ENCODE measurements around the gene HEXD.

HEXD gene

DNA sequence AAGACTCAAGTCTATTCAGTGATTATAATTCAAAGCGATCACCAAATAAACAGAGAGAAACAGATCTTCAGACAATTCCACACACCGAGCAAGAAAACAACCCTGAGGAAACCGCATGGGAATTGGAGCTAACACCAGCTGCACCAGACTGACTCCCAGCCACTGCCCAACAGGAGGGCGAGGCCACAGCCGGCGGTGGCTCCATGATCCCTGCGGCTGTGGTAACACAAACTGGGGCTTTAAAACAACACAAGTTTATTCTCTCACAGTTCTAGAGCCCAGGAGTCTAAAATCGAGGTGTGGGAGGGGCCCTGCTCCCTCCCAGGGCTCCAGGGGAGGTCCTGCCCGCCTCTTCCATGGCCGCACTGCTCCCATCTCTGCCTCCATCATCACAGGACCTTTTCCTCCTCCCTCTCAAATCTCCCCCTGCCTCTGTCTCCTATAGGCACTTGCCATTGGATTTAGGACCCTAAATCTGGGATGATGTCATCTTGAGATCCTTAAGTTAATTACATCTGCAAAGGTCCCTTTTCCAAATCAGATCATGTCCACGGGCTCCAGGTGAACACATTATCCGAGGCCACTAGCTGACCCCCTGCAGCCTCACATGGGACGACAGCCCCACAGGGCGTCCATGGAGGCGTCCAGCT is 9.7 kb upstream of the HEXD start (continued):
- TF ChIP-seq ZBTB7A (tag by site-specific recombination; IDR thresholded peaks at IDR 0.05; ENCODE audit: low read depth) (no peak), ZNF391 (tag by site-specific recombination; IDR thresholded peaks at IDR 0.05; ENCODE audit: borderline replicate concordance, low read depth) (no peak), TCF7L2 (IDR thresholded peaks at IDR 0.05; ENCODE audit: borderline replicate concordance, low read depth, low read length) (no peak), ZNF433 (tag by site-specific recombination; IDR thresholded peaks at IDR 0.05; ENCODE audit: low read depth) (no peak), ZNF174 (tag by site-specific recombination; IDR thresholded peaks at IDR 0.05) (no peak), OVOL3 (tag by site-specific recombination; IDR thresholded peaks at IDR 0.05) (no peak), ZNF175 (tag by site-specific recombination; IDR thresholded peaks at IDR 0.05) (no peak), ZNF658 (tag by site-specific recombination; IDR thresholded peaks at IDR 0.05) (no peak), ZNF510 (tag by site-specific recombination; IDR thresholded peaks at IDR 0.05; ENCODE audit: insufficient replicate concordance) (no peak), ZNF169 (tag by site-specific recombination; IDR thresholded peaks at IDR 0.05) (no peak), ZNF335 (tag by site-specific recombination; conservative IDR thresholded peaks at IDR 0.05) (0 out of 2 replicates have a peak, but pooled peaks have one; percentile 19), MYNN (tag by site-specific recombination; IDR thresholded peaks at IDR 0.05; ENCODE audit: borderline replicate concordance) (no peak), GLIS1 (tag by site-specific recombination; IDR thresholded peaks at IDR 0.05) (peak; percentile 42; the same call in 1 of the 2 replicates), ZBTB21 (tag by site-specific recombination; IDR thresholded peaks at IDR 0.05) (no peak), ZNF600 (tag by site-specific recombination; IDR thresholded peaks at IDR 0.05) (no peak), ZNF37A (tag by site-specific recombination; IDR thresholded peaks at IDR 0.05) (no peak), ZSCAN30 (tag by site-specific recombination; IDR thresholded peaks at IDR 0.05) (no peak), ZNF223 (tag by site-specific recombination; IDR thresholded peaks at IDR 0.05) (no peak), BCL11B (tag by site-specific recombination; IDR thresholded peaks at IDR 0.05; ENCODE audit: low read depth) (no peak), ZEB2 (tag by site-specific recombination; IDR thresholded peaks at IDR 0.05) (no peak), ZNF791 (tag by site-specific recombination; IDR thresholded peaks at IDR 0.05) (no peak), ZNF701 (tag by site-specific recombination; IDR thresholded peaks at IDR 0.05) (no peak), ZNF404 (tag by site-specific recombination; IDR thresholded peaks at IDR 0.05) (no peak), ZNF610 (tag by site-specific recombination; IDR thresholded peaks at IDR 0.05; ENCODE audit: borderline replicate concordance) (no peak)
- TF ChIP-seq, protein P1, sequence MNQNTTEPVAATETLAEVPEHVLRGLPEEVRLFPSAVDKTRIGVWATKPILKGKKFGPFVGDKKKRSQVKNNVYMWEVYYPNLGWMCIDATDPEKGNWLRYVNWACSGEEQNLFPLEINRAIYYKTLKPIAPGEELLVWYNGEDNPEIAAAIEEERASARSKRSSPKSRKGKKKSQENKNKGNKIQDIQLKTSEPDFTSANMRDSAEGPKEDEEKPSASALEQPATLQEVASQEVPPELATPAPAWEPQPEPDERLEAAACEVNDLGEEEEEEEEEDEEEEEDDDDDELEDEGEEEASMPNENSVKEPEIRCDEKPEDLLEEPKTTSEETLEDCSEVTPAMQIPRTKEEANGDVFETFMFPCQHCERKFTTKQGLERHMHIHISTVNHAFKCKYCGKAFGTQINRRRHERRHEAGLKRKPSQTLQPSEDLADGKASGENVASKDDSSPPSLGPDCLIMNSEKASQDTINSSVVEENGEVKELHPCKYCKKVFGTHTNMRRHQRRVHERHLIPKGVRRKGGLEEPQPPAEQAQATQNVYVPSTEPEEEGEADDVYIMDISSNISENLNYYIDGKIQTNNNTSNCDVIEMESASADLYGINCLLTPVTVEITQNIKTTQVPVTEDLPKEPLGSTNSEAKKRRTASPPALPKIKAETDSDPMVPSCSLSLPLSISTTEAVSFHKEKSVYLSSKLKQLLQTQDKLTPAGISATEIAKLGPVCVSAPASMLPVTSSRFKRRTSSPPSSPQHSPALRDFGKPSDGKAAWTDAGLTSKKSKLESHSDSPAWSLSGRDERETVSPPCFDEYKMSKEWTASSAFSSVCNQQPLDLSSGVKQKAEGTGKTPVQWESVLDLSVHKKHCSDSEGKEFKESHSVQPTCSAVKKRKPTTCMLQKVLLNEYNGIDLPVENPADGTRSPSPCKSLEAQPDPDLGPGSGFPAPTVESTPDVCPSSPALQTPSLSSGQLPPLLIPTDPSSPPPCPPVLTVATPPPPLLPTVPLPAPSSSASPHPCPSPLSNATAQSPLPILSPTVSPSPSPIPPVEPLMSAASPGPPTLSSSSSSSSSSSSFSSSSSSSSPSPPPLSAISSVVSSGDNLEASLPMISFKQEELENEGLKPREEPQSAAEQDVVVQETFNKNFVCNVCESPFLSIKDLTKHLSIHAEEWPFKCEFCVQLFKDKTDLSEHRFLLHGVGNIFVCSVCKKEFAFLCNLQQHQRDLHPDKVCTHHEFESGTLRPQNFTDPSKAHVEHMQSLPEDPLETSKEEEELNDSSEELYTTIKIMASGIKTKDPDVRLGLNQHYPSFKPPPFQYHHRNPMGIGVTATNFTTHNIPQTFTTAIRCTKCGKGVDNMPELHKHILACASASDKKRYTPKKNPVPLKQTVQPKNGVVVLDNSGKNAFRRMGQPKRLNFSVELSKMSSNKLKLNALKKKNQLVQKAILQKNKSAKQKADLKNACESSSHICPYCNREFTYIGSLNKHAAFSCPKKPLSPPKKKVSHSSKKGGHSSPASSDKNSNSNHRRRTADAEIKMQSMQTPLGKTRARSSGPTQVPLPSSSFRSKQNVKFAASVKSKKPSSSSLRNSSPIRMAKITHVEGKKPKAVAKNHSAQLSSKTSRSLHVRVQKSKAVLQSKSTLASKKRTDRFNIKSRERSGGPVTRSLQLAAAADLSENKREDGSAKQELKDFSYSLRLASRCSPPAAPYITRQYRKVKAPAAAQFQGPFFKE (tag by site-specific recombination; IDR thresholded peaks at IDR 0.05; ENCODE audit: borderline replicate concordance), result no peak
- TF ChIP-seq, protein P2, sequence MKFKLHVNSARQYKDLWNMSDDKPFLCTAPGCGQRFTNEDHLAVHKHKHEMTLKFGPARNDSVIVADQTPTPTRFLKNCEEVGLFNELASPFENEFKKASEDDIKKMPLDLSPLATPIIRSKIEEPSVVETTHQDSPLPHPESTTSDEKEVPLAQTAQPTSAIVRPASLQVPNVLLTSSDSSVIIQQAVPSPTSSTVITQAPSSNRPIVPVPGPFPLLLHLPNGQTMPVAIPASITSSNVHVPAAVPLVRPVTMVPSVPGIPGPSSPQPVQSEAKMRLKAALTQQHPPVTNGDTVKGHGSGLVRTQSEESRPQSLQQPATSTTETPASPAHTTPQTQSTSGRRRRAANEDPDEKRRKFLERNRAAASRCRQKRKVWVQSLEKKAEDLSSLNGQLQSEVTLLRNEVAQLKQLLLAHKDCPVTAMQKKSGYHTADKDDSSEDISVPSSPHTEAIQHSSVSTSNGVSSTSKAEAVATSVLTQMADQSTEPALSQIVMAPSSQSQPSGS (tag by site-specific recombination; IDR thresholded peaks at IDR 0.05; ENCODE audit: low read depth), result peak; percentile 82; the same call in 1 of the 2 replicates
- TF ChIP-seq, protein P3, sequence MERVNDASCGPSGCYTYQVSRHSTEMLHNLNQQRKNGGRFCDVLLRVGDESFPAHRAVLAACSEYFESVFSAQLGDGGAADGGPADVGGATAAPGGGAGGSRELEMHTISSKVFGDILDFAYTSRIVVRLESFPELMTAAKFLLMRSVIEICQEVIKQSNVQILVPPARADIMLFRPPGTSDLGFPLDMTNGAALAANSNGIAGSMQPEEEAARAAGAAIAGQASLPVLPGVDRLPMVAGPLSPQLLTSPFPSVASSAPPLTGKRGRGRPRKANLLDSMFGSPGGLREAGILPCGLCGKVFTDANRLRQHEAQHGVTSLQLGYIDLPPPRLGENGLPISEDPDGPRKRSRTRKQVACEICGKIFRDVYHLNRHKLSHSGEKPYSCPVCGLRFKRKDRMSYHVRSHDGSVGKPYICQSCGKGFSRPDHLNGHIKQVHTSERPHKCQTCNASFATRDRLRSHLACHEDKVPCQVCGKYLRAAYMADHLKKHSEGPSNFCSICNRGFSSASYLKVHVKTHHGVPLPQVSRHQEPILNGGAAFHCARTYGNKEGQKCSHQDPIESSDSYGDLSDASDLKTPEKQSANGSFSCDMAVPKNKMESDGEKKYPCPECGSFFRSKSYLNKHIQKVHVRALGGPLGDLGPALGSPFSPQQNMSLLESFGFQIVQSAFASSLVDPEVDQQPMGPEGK (tag by site-specific recombination; IDR thresholded peaks at IDR 0.05), result 0 out of 2 replicates have a peak, but pooled peaks have one; percentile 9
